Smooth muscle cell of the umbilical artery (primary cell): ENCODE results near the gene CALHM6. TPM values are rescaled to one million over a fixed set of nuclear protein-coding genes. Genes with fewer than 3 reads are reported as not detected.

Experiments
- total RNA-seq: library from RNA; depleted of rRNA; stranded (reverse); fragments of >200 nt; gene quantifications from 2 replicates; pipeline ENCODE4 v1.2.3, GENCODE V29; 2014

Gene CALHM6
- 0.42 and 2.1 TPM in 2 replicates for total RNA-seq

GRCh38 chr6:116461331-116461931 is at the start of gene CALHM6:
Gene CALHM6, plus strand, starts transcription at chr6:116461375. Its CDS starts 555 bp downstream, at chr6:116461930.

DNA sequence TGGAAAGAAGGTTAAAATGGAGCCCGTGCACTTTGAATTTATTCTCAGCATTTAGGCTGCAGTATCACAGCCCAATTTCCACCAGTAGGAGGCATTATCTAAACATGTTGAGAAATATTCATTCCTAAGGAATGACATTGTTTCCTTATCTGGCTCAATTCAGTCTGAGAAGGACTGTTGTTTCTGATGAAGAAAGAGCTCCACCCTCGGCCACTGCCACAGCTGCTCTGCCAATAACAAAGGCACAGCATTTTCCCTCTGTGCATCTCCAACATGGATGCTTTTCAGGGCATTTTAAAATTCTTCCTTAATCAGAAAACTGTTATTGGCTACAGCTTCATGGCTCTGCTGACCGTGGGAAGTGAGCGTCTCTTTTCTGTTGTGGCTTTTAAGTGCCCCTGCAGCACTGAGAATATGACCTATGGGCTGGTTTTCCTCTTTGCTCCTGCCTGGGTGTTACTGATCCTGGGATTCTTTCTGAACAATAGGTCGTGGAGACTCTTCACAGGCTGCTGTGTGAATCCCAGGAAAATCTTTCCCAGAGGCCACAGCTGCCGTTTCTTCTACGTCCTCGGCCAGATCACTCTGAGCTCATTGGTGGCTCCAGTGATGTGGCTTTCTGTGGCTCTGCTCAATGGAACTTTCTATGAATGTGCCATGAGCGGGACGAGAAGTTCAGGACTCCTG is 50.4 kb downstream of the CALHM6 start, which contains the start of gene CALHM5:
CALHM5 (plus strand) TSS at position 216 of the 687 bp plus-strand sequence; CDS start at position 274, 58 bp downstream.

Other genes with a start within 250 kb of the CALHM6 start
- gene TSPYL4, start 207.3 kb upstream of the CALHM6 start, total RNA-seq, result 8.3 and 9.0 TPM in 2 replicates
- 66.2 and 71.3 TPM in 2 replicates for gene TSPYL1, start 181.4 kb upstream of the CALHM6 start, total RNA-seq
- gene DSE, start 90.4 kb upstream of the CALHM6 start, total RNA-seq, result 199 and 230 TPM in 2 replicates
- gene CALHM5, start 50.3 kb downstream of the CALHM6 start, total RNA-seq, result 6.1 and 15.1 TPM in 2 replicates
- gene TRAPPC3L, start 84.3 kb downstream of the CALHM6 start, total RNA-seq, result 0.30 TPM in 1 of 2 replicates, not detected in the other
- not detected in 2 replicates for gene CALHM4, start 92.4 kb downstream of the CALHM6 start, total RNA-seq
- 19.9 and 21.1 TPM in 2 replicates for gene RWDD1, start 110.1 kb downstream of the CALHM6 start, total RNA-seq
- 0.05 and 0.30 TPM in 2 replicates for gene RSPH4A, start 155.1 kb downstream of the CALHM6 start, total RNA-seq
- gene ZUP1, start 207.4 kb downstream of the CALHM6 start, total RNA-seq, result 18.5 and 19.3 TPM in 2 replicates
- 12.8 and 14.0 TPM in 2 replicates for gene KPNA5, start 219.8 kb downstream of the CALHM6 start, total RNA-seq